ENCODE measurements around the gene LGR4. TPM values are rescaled to one million over a fixed set of nuclear protein-coding genes. Genes with fewer than 3 reads are reported as not detected.
"Not testable (repeated sequence)": the region's sequence is repeated elsewhere in the genome, so short reads cannot be mapped to it uniquely, and the experiment has no call there.

LGR4 gene
- total RNA-seq, 1 experiment from 2014 or later: 7.1 TPM

DNA sequence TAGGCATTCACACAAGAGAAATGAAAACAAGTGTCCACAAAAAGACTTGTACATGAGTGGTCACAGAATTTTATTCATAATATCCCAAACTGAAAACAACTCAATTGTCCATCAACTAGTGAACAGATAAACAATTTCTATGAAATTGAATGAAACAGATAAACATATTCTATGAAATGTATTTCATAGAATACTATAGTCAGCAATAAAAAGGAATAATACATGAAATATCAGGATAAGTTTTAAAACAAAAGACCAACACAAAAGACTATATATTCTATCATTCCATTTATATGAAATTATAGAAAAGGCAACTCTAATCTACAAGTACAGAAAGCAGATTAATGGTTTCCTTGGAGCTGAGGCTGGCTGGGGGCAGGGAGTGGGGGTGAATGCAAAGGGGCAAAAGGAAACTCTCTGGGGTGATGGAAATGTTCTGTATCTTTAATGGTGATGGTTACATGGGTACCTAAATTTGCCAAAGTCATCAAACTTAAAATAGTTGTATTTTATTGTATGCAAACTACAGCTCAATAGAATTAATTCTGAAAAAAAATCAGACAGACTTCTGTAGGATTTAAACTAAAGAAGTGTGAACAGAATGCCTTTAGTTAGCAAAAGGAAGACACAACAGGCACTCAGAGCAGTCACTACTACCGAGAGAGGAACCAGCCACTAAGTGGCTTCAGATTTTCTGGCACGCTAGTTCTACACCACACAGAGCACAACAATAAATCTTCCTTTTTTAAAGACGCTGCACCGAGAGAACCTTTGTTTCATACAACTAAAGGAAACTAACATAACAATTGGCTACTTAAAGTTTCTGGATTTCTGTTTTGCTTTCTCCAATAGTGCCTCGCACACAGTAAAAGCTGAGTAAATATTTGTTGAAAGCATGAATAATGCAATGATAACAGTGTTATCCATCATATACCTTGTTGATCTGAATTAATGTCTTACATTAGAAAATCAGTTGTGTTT is 124.9 kb downstream of the LGR4 start (continued):
- TF ChIP-seq, protein P1, sequence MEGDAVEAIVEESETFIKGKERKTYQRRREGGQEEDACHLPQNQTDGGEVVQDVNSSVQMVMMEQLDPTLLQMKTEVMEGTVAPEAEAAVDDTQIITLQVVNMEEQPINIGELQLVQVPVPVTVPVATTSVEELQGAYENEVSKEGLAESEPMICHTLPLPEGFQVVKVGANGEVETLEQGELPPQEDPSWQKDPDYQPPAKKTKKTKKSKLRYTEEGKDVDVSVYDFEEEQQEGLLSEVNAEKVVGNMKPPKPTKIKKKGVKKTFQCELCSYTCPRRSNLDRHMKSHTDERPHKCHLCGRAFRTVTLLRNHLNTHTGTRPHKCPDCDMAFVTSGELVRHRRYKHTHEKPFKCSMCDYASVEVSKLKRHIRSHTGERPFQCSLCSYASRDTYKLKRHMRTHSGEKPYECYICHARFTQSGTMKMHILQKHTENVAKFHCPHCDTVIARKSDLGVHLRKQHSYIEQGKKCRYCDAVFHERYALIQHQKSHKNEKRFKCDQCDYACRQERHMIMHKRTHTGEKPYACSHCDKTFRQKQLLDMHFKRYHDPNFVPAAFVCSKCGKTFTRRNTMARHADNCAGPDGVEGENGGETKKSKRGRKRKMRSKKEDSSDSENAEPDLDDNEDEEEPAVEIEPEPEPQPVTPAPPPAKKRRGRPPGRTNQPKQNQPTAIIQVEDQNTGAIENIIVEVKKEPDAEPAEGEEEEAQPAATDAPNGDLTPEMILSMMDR (IDR thresholded peaks at IDR 0.05 in 2 of 3, conservative IDR thresholded peaks at IDR 0.05 in 1 of 3; ENCODE audit: borderline replicate concordance in 1 of 3, insufficient read depth in 1 of 3, low read depth in 2 of 3, low read length in 2 of 3): no peak
- no peak for TF ChIP-seq EZH2phosphoT487 (IDR thresholded peaks at IDR 0.05; ENCODE audit: borderline replicate concordance)
- no peak for TF ChIP-seq EZH2 (IDR thresholded peaks at IDR 0.05)
- no peak for TF ChIP-seq TCF7L2 (IDR thresholded peaks at IDR 0.05; ENCODE audit: borderline replicate concordance, extremely low read depth, insufficient read depth, insufficient read length)
- no peak for TF ChIP-seq SRF (IDR thresholded peaks at IDR 0.05; ENCODE audit: low read depth)
- no peak for TF ChIP-seq YY1 (IDR thresholded peaks at IDR 0.05; ENCODE audit: extremely low read depth, insufficient replicate concordance, low read depth, low read length)
- TF ChIP-seq, protein P2, sequence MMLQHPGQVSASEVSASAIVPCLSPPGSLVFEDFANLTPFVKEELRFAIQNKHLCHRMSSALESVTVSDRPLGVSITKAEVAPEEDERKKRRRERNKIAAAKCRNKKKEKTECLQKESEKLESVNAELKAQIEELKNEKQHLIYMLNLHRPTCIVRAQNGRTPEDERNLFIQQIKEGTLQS (IDR thresholded peaks at IDR 0.05): no peak

DNA sequence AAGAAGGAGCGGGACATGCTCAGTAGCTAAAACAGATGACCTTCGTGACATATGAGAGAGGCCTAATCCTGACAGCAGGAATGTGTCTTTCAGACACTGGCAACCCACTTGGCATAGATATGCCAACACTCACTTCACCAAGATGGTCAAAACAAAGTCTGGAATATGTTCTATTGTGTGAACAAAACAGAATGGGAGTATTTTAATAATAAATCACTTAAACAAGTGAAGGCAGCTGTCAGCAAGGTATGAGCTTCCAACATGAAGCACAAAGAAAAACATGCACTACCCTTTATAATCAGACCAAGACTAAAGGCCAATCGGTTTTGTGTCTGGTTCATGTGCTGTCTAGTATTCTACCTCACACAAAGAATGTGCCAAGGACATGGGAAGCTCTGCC is 132.6 kb downstream of the LGR4 start:
- POLR2A ChIA-PET: no interaction called here
- RAD21 ChIA-PET (ENCODE audit: low non-redundant PET in 1 of 2, low total read pairs in 2 of 2, uncharacterized antibody in 2 of 2, unreplicated experiment in 2 of 2): no interaction called here
- CTCF ChIA-PET: no interaction called here

DNA sequence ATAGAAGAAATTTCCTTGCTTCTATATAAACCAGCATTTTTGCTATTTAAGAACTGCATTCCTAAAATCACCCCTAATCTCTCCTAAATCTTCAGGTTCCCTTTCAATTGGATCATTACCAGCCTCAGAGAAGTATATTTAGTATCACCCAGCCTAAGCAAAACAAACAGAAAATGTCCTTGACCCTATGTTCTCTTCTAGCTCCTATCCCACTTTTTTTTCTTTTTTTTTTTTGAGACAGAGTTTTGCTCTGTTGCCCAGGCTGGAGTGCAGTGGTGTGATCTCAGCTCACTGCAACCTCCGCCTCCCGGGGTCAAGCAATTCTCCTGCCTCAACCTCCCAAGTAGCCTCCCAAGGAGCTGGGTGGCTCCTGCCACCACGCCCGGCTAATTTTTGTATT is 137.8 kb downstream of the LGR4 start:
- BruUV-seq (replicated peaks); H3K36me3 ChIP-seq (ENCODE audit: control insufficient read depth in 1 of 2, insufficient read depth in 2 of 2, low read length in 2 of 2); H3K9ac ChIP-seq (ENCODE audit: low read length); H2AFZ ChIP-seq (ENCODE audit: low read depth, low read length, poor library complexity, severe bottlenecking); H3K4me1 ChIP-seq (ENCODE audit: control insufficient read depth in 1 of 2, insufficient read depth in 2 of 2, low read length in 2 of 2); H3K79me2 ChIP-seq (ENCODE audit: insufficient read depth, low read length); RAD21 ChIA-PET (ENCODE audit: low non-redundant PET in 1 of 2, low total read pairs in 2 of 2, uncharacterized antibody in 2 of 2, unreplicated experiment in 2 of 2); H3K4me2 ChIP-seq (ENCODE audit: low read length); H4K20me1 ChIP-seq (ENCODE audit: insufficient read depth); H3K4me3 ChIP-seq (replicated peaks in 1 of 2; ENCODE audit: low read depth in 1 of 2, low read length in 2 of 2); H3K27me3 ChIP-seq (ENCODE audit: insufficient read depth, low read length); POLR2A ChIA-PET; H3K9me2 ChIP-seq (ENCODE audit: insufficient read depth); H3K9me3 ChIP-seq (ENCODE audit: control insufficient read depth in 1 of 2, insufficient read depth in 1 of 2, low read depth in 1 of 2, low read length in 2 of 2); ATAC-seq; DNase-seq (ENCODE audit: low read depth, low spot score); intact Hi-C loops (cut with micrococcal nuclease); H3K27ac ChIP-seq (ENCODE audit: low read depth, low read length): not testable (repeated sequence)
- CTCF ChIA-PET: interaction anchor here (1.0 kb wide), 1 partner anchor 22 kb away, joined by 3 read pairs; no protein-coding TSS in a partner anchor

More for the DNA sequence above, 132.6 kb downstream of the LGR4 start:
- no peak overlapping the region for H3K4me2 ChIP-seq (ENCODE audit: low read length)
- no peak overlapping the region for H3K4me3 ChIP-seq (replicated peaks in 1 of 2; ENCODE audit: low read depth in 1 of 2, low read length in 2 of 2)
- no peak overlapping the region for H3K9ac ChIP-seq (ENCODE audit: low read length)
- ATAC-seq (no peak), DNase-seq (ENCODE audit: low read depth, low spot score) (no peak)
- H3K9me3 ChIP-seq (ENCODE audit: control insufficient read depth in 1 of 2, insufficient read depth in 1 of 2, low read depth in 1 of 2, low read length in 2 of 2): no peaks in the 10 kb centered on the region
- no TSS peak for BruUV-seq (replicated peaks)
- H3K27me3 ChIP-seq (ENCODE audit: insufficient read depth, low read length): no peaks in the 10 kb centered on the region
- H2AFZ ChIP-seq (ENCODE audit: low read depth, low read length, poor library complexity, severe bottlenecking): no peak overlapping the region
- TF ChIP-seq EZH2phosphoT487 (IDR thresholded peaks at IDR 0.05; ENCODE audit: borderline replicate concordance) (no peak), JUND (IDR thresholded peaks at IDR 0.05) (no peak), RAD21 (IDR thresholded peaks at IDR 0.05; ENCODE audit: low read depth) (no peak), ZFX (IDR thresholded peaks at IDR 0.05) (no peak)
- no peaks in the 10 kb centered on the region for H3K4me1 ChIP-seq (ENCODE audit: control insufficient read depth in 1 of 2, insufficient read depth in 2 of 2, low read length in 2 of 2)
- intact Hi-C loops (cut with micrococcal nuclease): no loop called here
- no peaks in the 10 kb centered on the region for H3K36me3 ChIP-seq (ENCODE audit: control insufficient read depth in 1 of 2, insufficient read depth in 2 of 2, low read length in 2 of 2)
- no peaks in the 10 kb centered on the region; the same call in 1 of the 2 replicates for H3K79me2 ChIP-seq (ENCODE audit: insufficient read depth, low read length)
- no peaks in the 10 kb centered on the region for H4K20me1 ChIP-seq (ENCODE audit: insufficient read depth)
- H3K27ac ChIP-seq (ENCODE audit: low read depth, low read length): no peak overlapping the region
- no peaks in the 10 kb centered on the region for H3K9me2 ChIP-seq (ENCODE audit: insufficient read depth)
